ENCODE results near the gene PLEKHB1. TPM values are rescaled to one million over a fixed set of nuclear protein-coding genes. Genes with fewer than 3 reads are reported as not detected.

The PLEKHB1 gene
- polyA plus RNA-seq, 1 donor from 2014 or later: 0.25 TPM

GRCh38 chr11:73649206-73649605, 2.8 kb downstream of the PLEKHB1 start:
- Histone ChIP-seq H3K27me3 (ENCODE audit: insufficient read depth, low read depth, low read length) (no peaks in the 10 kb centered on the region), H4K20me1 (ENCODE audit: insufficient read depth) (no peaks in the 10 kb centered on the region), H3K4me3 (ENCODE audit: low read length) (no peak overlapping the region), H3K9me2 (ENCODE audit: insufficient read depth, low read length) (no peaks in the 10 kb centered on the region), H3K27ac (ENCODE audit: low read length) (no peak overlapping the region), H3K9ac (ENCODE audit: low read length) (no peak overlapping the region), H2AFZ (ENCODE audit: low read depth, low read length) (no peak overlapping the region), H3K36me3 (ENCODE audit: insufficient read depth, low read length) (no peaks in the 10 kb centered on the region), H3K4me2 (ENCODE audit: low read length) (no peak overlapping the region), H3K9me3 (ENCODE audit: low read length) (no peaks in the 10 kb centered on the region), H3K79me2 (replicated peaks; ENCODE audit: insufficient read depth, low read length) (no peaks in the 10 kb centered on the region), H3F3A (ENCODE audit: insufficient read depth, low read length, poor library complexity, severe bottlenecking) (no peaks in the 10 kb centered on the region)
- TF ChIP-seq SMC3 (conservative IDR thresholded peaks at IDR 0.05; ENCODE audit: poor library complexity) (no peak), CTCF (IDR thresholded peaks at IDR 0.05; ENCODE audit: poor library complexity, severe bottlenecking) (no peak), POLR2AphosphoS5 (IDR thresholded peaks at IDR 0.05) (no peak), EP300 (conservative IDR thresholded peaks at IDR 0.05; ENCODE audit: poor library complexity, severe bottlenecking) (no peak), MXI1 (conservative IDR thresholded peaks at IDR 0.05; ENCODE audit: poor library complexity, severe bottlenecking) (no peak)

GRCh38 chr11:73650400-73650799, 4.0 kb downstream of the PLEKHB1 start:
- H3K4me3 ChIP-seq (ENCODE audit: low read length): no peak overlapping the region
- H3K9ac ChIP-seq (ENCODE audit: low read length): no peak overlapping the region
- H3K36me3 ChIP-seq (ENCODE audit: insufficient read depth, low read length): no peaks in the 10 kb centered on the region

GRCh38 chr11:73651252-73651651, 4.9 kb downstream of the PLEKHB1 start:
- Histone ChIP-seq H3K9me2 (ENCODE audit: insufficient read depth, low read length) (no peaks in the 10 kb centered on the region), H3K4me3 (ENCODE audit: low read length) (no peak overlapping the region), H2AFZ (ENCODE audit: low read depth, low read length) (no peak overlapping the region), H3K79me2 (replicated peaks; ENCODE audit: insufficient read depth, low read length) (no peaks in the 10 kb centered on the region), H3K36me3 (ENCODE audit: insufficient read depth, low read length) (no peaks in the 10 kb centered on the region), H4K20me1 (ENCODE audit: insufficient read depth) (no peaks in the 10 kb centered on the region), H3K4me2 (ENCODE audit: low read length) (no peak overlapping the region), H3F3A (ENCODE audit: insufficient read depth, low read length, poor library complexity, severe bottlenecking) (no peaks in the 10 kb centered on the region), H3K9me3 (ENCODE audit: low read length) (no peaks in the 10 kb centered on the region), H3K27ac (ENCODE audit: low read length) (no peak overlapping the region), H3K9ac (ENCODE audit: low read length) (no peak overlapping the region), H3K27me3 (ENCODE audit: insufficient read depth, low read depth, low read length) (no peaks in the 10 kb centered on the region)
- TF ChIP-seq SMC3 (conservative IDR thresholded peaks at IDR 0.05; ENCODE audit: poor library complexity) (no peak), RAD21 (conservative IDR thresholded peaks at IDR 0.05) (no peak), EZH2 (IDR thresholded peaks at IDR 0.05; ENCODE audit: borderline replicate concordance, insufficient read depth, low read length, poor library complexity, severe bottlenecking) (no peak), CTCF (IDR thresholded peaks at IDR 0.05; ENCODE audit: poor library complexity, severe bottlenecking) (no peak), REST (IDR thresholded peaks at IDR 0.05; ENCODE audit: borderline replicate concordance) (no peak), MXI1 (conservative IDR thresholded peaks at IDR 0.05; ENCODE audit: poor library complexity, severe bottlenecking) (no peak), EP300 (conservative IDR thresholded peaks at IDR 0.05; ENCODE audit: poor library complexity, severe bottlenecking) (no peak), POLR2AphosphoS5 (IDR thresholded peaks at IDR 0.05) (no peak), TAF1 (IDR thresholded peaks at IDR 0.05; ENCODE audit: low read depth) (no peak)

More at GRCh38 chr11:73650400-73650799, 4.0 kb downstream of the PLEKHB1 start:
- H3K27me3 ChIP-seq (ENCODE audit: insufficient read depth, low read depth, low read length): no peaks in the 10 kb centered on the region
- no peak overlapping the region for H3K27ac ChIP-seq (ENCODE audit: low read length)
- H3K9me2 ChIP-seq (ENCODE audit: insufficient read depth, low read length): no peaks in the 10 kb centered on the region
- no peak for TF ChIP-seq POLR2AphosphoS5 (IDR thresholded peaks at IDR 0.05)
- H3K4me2 ChIP-seq (ENCODE audit: low read length): no peak overlapping the region
- no peaks in the 10 kb centered on the region for H3F3A ChIP-seq (ENCODE audit: insufficient read depth, low read length, poor library complexity, severe bottlenecking)
- no peak overlapping the region for H2AFZ ChIP-seq (ENCODE audit: low read depth, low read length)
- H3K79me2 ChIP-seq (replicated peaks; ENCODE audit: insufficient read depth, low read length): no peaks in the 10 kb centered on the region
- no peaks in the 10 kb centered on the region for H4K20me1 ChIP-seq (ENCODE audit: insufficient read depth)
- no peaks in the 10 kb centered on the region for H3K9me3 ChIP-seq (ENCODE audit: low read length)
